Endothelial cell of umbilical vein (primary cell): ENCODE measurements around the gene PIK3R1. TPM values are rescaled to one million over a fixed set of nuclear protein-coding genes. Genes with fewer than 3 reads are reported as not detected.

Experiments used
- BruUV-seq: library from RNA; stranded (reverse); fragments of 400-500 nt; replicated peaks from 2 replicates; lab custom pipeline; 2021; lab: Mats Ljungman, UMichigan
- CTCF ChIA-PET: fragments of 300-600, 350-600 bp; sonication (Branson Sonifier 250); formaldehyde crosslinking; loops from one replicate; lab custom pipeline; 2021; ENCODE audit warnings: antibody characterized with exemption, inconsistent platforms; lab: Charles Lee
- POLR2A ChIA-PET: fragments of 300-600, 350-600 bp; sonication (Branson Sonifier 250); formaldehyde crosslinking; loops from one replicate; lab custom pipeline; 2021; ENCODE audit warnings: antibody characterized with exemption, inconsistent platforms; lab: Charles Lee
- DNase-seq: peaks from one replicate; pipeline ENCODE4 v3.0.0-alpha.2; 2011; ENCODE audit warnings: low read depth, low spot score
- FAIRE-seq: peaks from 2 replicates; lab custom pipeline; 2011; peaks lifted over from hg19 to GRCh38; lab: Jason Lieb, UNC
- H2AFZ ChIP-seq: 2 replicates; pipeline ENCODE4 v1.6.0; 2012; ENCODE audit warnings: low read depth, low read length, control low read depth, inconsistent platforms
- H3K27ac ChIP-seq: 2 replicates; pipeline ENCODE4 v1.5.1; 2011; ENCODE audit warnings: low read depth, mild to moderate bottlenecking, control low read depth, low read length, moderate library complexity; ENCODE audit not compliant: insufficient read depth
- H3K27me3 ChIP-seq, 2 experiments: 2 replicates each; pipeline versions ENCODE4 v1.6.0 to v1.6.1; 2011; ENCODE audit warnings: low read length in 2 of 2, mixed read lengths in 1 of 2; ENCODE audit not compliant: control insufficient read depth in 2 of 2, insufficient read depth in 2 of 2
- H3K36me3 ChIP-seq, 2 experiments: 2 replicates in 1 of 2; 3 replicates in 1 of 2; pipeline ENCODE4 v1.5.1; 2011; ENCODE audit warnings: low read length in 2 of 2, mild to moderate bottlenecking in 1 of 2, moderate library complexity in 1 of 2; ENCODE audit not compliant: control insufficient read depth in 2 of 2, insufficient read depth in 2 of 2; ENCODE audit errors: extremely low read depth in 1 of 2
- H3K4me1 ChIP-seq: 3 replicates; pipeline ENCODE4 v1.5.1; 2011; ENCODE audit warnings: mild to moderate bottlenecking, low read length; ENCODE audit not compliant: control insufficient read depth, insufficient read depth; ENCODE audit errors: extremely low read depth
- H3K4me2 ChIP-seq: 2 replicates; pipeline ENCODE4 v1.6.1; 2011; ENCODE audit warnings: low read length, control low read depth, mixed read lengths; ENCODE audit not compliant: insufficient read depth
- H3K4me3 ChIP-seq, 3 experiments: fragments of 200-600 bp in 1 of 3; sonication (generic), shearing (Covaris generic) in 1 of 3; replicated peaks in 1 of 3; 2 replicates each; pipeline ENCODE4 v1.5.1; 2011 to 2016; ENCODE audit warnings: control low read depth in 3 of 3, low read length in 3 of 3, mild to moderate bottlenecking in 2 of 3, inconsistent platforms in 1 of 3, low read depth in 1 of 3, moderate library complexity in 1 of 3; ENCODE audit not compliant: insufficient read depth in 1 of 3
- H3K79me2 ChIP-seq: 2 replicates; pipeline ENCODE4 v1.6.0; 2012; ENCODE audit warnings: low read length, inconsistent platforms; ENCODE audit not compliant: control insufficient read depth, insufficient read depth
- H3K9ac ChIP-seq: replicated peaks from 2 replicates; pipeline ENCODE3; 2011; ENCODE audit warnings: low read length, control low read depth; ENCODE audit not compliant: insufficient read depth; ENCODE audit errors: extremely low read depth
- H3K9me1 ChIP-seq: replicated peaks from 3 replicates; pipeline ENCODE4 v1.6.0; 2011; ENCODE audit warnings: mild to moderate bottlenecking, low read length; ENCODE audit not compliant: control insufficient read depth, insufficient read depth; ENCODE audit errors: extremely low read depth
- H3K9me3 ChIP-seq: replicated peaks from 2 replicates; pipeline ENCODE4 v1.5.1; 2012; ENCODE audit warnings: low read length, inconsistent platforms; ENCODE audit not compliant: control insufficient read depth, insufficient read depth
- H4K20me1 ChIP-seq: replicated peaks from 2 replicates; pipeline ENCODE3; 2011; ENCODE audit warnings: mild to moderate bottlenecking, low read length; ENCODE audit not compliant: control insufficient read depth, insufficient read depth; ENCODE audit errors: extremely low read depth
- EZH2 ChIP-seq: IDR thresholded peaks from 2 replicates; pipeline ENCODE4 v1.6.1; 2012; ENCODE audit warnings: borderline replicate concordance, low read depth, mild to moderate bottlenecking, moderate library complexity, low read length, inconsistent platforms; ENCODE audit not compliant: severe bottlenecking
- FOS ChIP-seq: IDR thresholded peaks from 2 replicates; pipeline ENCODE4 v1.6.1; 2011; ENCODE audit warnings: mild to moderate bottlenecking, low read length, moderate library complexity, borderline replicate concordance; ENCODE audit not compliant: insufficient read depth
- GATA2 ChIP-seq: IDR thresholded peaks from 2 replicates; pipeline ENCODE4 v1.7.0; 2011; ENCODE audit warnings: low read depth, mild to moderate bottlenecking, moderate library complexity, mixed read lengths, low read length; ENCODE audit not compliant: insufficient read length, insufficient read depth
- JUN ChIP-seq: IDR thresholded peaks from 2 replicates; pipeline ENCODE4 v1.6.1; 2011; ENCODE audit warnings: borderline replicate concordance, low read depth; ENCODE audit not compliant: insufficient read length, insufficient read depth
- MAX ChIP-seq: IDR thresholded peaks from 2 replicates; pipeline ENCODE4 v1.6.1; 2011; ENCODE audit not compliant: insufficient read depth, insufficient read length
- MYC ChIP-seq: IDR thresholded peaks from one replicate; pipeline ENCODE4 v1.6.1; 2011; ENCODE audit warnings: mild to moderate bottlenecking, low read depth, low read length
- POLR2A ChIP-seq: IDR thresholded peaks from 2 replicates; pipeline ENCODE4 v1.6.1; 2012; ENCODE audit warnings: low read depth, mild to moderate bottlenecking, control low read depth, low read length
- POLR2AphosphoS5 ChIP-seq: IDR thresholded peaks from 2 replicates; pipeline ENCODE4 v1.6.1; 2012; ENCODE audit warnings: low read depth, mild to moderate bottlenecking, control low read depth, low read length, moderate library complexity; ENCODE audit not compliant: insufficient read depth
- dilution Hi-C: fragments of 300-500 bp; cut with MboI; formaldehyde crosslinking; loops from one replicate; pipeline ENCODE4 v1.15.0; 2019; ENCODE audit warnings: low sequenced_read_pairs; ENCODE audit not compliant: extremely low pct_ligation_motif_present
- intact Hi-C: fragments of 100-400 bp; cut with micrococcal nuclease; formaldehyde crosslinking; loops from one replicate; pipeline ENCODE4 v1.10.0; 2022
- polyA plus RNA-seq, 4 experiments: library from polyadenylated mRNA; depleted of rRNA in 3 of 4; stranded (reverse) in 3 of 4; unstranded in 1 of 4; fragments of >200 nt; gene quantifications; 2 replicates each; pipeline versions ENCODE4 v1.2.1 to v1.2.3, GENCODE V29; 2011 to 2012; ENCODE audit warnings: missing spikeins in 1 of 4
- total RNA-seq: library from RNA; stranded (reverse); gene quantifications from 2 replicates; pipeline ENCODE4 v1.2.3, GENCODE V29; 2021
- TF ChIP-seq, protein P1 (sequence below), 2 donors: IDR thresholded peaks; 1 replicate in 1 of 2; 2 replicates in 1 of 2; pipeline ENCODE4 v1.5.1; 2011; ENCODE audit warnings: low read length in 2 of 2, mild to moderate bottlenecking in 2 of 2, moderate library complexity in 2 of 2, control low read depth in 1 of 2, inconsistent platforms in 1 of 2, low read depth in 1 of 2; ENCODE audit not compliant: insufficient read depth in 1 of 2; ENCODE audit errors: extremely low read depth in 1 of 2

PIK3R1 gene
- total and polyA plus RNA-seq, 2 donors (not counting 3 experiments of a cell fraction or from before 2014, with no cell fraction given), result 2.8 to 30.0 TPM

- TF ChIP-seq POLR2A (no peak), JUN (no peak), MAX (no peak), POLR2AphosphoS5 (no peak), GATA2 (no peak), MYC (no peak), EZH2 (no peak), FOS (no peak)
- TF ChIP-seq, protein P1, sequence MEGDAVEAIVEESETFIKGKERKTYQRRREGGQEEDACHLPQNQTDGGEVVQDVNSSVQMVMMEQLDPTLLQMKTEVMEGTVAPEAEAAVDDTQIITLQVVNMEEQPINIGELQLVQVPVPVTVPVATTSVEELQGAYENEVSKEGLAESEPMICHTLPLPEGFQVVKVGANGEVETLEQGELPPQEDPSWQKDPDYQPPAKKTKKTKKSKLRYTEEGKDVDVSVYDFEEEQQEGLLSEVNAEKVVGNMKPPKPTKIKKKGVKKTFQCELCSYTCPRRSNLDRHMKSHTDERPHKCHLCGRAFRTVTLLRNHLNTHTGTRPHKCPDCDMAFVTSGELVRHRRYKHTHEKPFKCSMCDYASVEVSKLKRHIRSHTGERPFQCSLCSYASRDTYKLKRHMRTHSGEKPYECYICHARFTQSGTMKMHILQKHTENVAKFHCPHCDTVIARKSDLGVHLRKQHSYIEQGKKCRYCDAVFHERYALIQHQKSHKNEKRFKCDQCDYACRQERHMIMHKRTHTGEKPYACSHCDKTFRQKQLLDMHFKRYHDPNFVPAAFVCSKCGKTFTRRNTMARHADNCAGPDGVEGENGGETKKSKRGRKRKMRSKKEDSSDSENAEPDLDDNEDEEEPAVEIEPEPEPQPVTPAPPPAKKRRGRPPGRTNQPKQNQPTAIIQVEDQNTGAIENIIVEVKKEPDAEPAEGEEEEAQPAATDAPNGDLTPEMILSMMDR (IDR thresholded peaks at IDR 0.05; ENCODE audit: extremely low read depth in 1 of 2, insufficient read depth in 1 of 2, low read depth in 1 of 2, low read length in 2 of 2), result no peak
Measured at GRCh38 chr5:68315679-68316271, 100.2 kb downstream of the PIK3R1 start.

More at GRCh38 chr5:68315679-68316271, 100.2 kb downstream of the PIK3R1 start:
- H3K4me1 ChIP-seq, result peaks cover 8% of the 10 kb centered on the region
- BruUV-seq, result no TSS peak
- H3K9me3 ChIP-seq, result no peaks in the 10 kb centered on the region
- ChIA-PET CTCF (no interaction called here), POLR2A (no interaction called here)
- DNase-seq, result no peak
- no peaks in the 10 kb centered on the region for H3K27me3 ChIP-seq
- H4K20me1 ChIP-seq, result no peaks in the 10 kb centered on the region
- H3K9me1 ChIP-seq, result no peaks in the 10 kb centered on the region
- H3K79me2 ChIP-seq, result no peaks in the 10 kb centered on the region
- dilution Hi-C loops (no loop called here), intact Hi-C loops (no loop called here)
- H3K4me2 ChIP-seq, result no peak overlapping the region
- H3K4me3 ChIP-seq, result no peak overlapping the region
- H3K27ac ChIP-seq, result no peak overlapping the region
- no peak overlapping the region for H2AFZ ChIP-seq
- no peaks in the 10 kb centered on the region for H3K36me3 ChIP-seq
- no peak overlapping the region for H3K9ac ChIP-seq
- FAIRE-seq, result no peak
